ENCODE measurements around the gene ACSS1.

Gene ACSS1

GRCh38 chr20:25058847-25059810 is 1.2 kb upstream of the ACSS1 start:
- no peak for DNase-seq

GRCh38 chr20:25057234-25058050 is 497 bp downstream of the ACSS1 start:
- DNase-seq = peak; percentile 28

- no peak for DNase-seq
These were observed 1.2 kb downstream of the ACSS1 start for GRCh38 chr20:25056690-25057233.

- no peak for DNase-seq
These were observed 2.0 kb downstream of the ACSS1 start for GRCh38 chr20:25055711-25056495.

GRCh38 chr20:25054995-25055629 is 2.8 kb downstream of the ACSS1 start:
- no peak for DNase-seq

- no peak for DNase-seq
These were observed 3.7 kb downstream of the ACSS1 start for GRCh38 chr20:25054096-25054820.

GRCh38 chr20:25053255-25054031 is 4.5 kb downstream of the ACSS1 start:
- no peak for DNase-seq

- no peak for DNase-seq
These were observed 5.4 kb downstream of the ACSS1 start for GRCh38 chr20:25052255-25053194.

- no peak for DNase-seq
These were observed 6.4 kb downstream of the ACSS1 start for GRCh38 chr20:25051386-25052155.

GRCh38 chr20:25050501-25051350 is 7.2 kb downstream of the ACSS1 start:
- no peak for DNase-seq

GRCh38 chr20:25050082-25050481 is 7.9 kb downstream of the ACSS1 start:
- no peak for DNase-seq

GRCh38 chr20:25049261-25050060 is 8.5 kb downstream of the ACSS1 start:
- no peak for DNase-seq

GRCh38 chr20:25048519-25048952 is 9.4 kb downstream of the ACSS1 start:
- DNase-seq = no peak

GRCh38 chr20:25047766-25048165 is 10.2 kb downstream of the ACSS1 start:
- DNase-seq = no peak

- DNase-seq = no peak
These were observed 10.9 kb downstream of the ACSS1 start for GRCh38 chr20:25046736-25047666.

Data from NCI-H1105 treated with DMSO at 0.1 percent for 48 hours (cell line).